HepG2 (cell line): Measurements from ENCODE around the gene ZNF425. TPM values are rescaled to one million over a fixed set of nuclear protein-coding genes. Genes with fewer than 3 reads are reported as not detected.

ENCODE experiments used
- ARID4A ChIP-seq: sonication (generic); formaldehyde crosslinking; IDR thresholded peaks from 2 replicates; pipeline ENCODE4 v1.5.0; 2020; ENCODE audit warnings: mild to moderate bottlenecking, missing genetic modification reagents, borderline replicate concordance
- ATF4 ChIP-seq, 2 experiments: fragments of 450-650 bp in 1 of 2; sonication (generic) in 1 of 2; formaldehyde crosslinking; IDR thresholded peaks; 2 replicates each; pipeline versions ENCODE4 v1.5.0 to v1.8.0; 2020 to 2022; ENCODE audit warnings: mild to moderate bottlenecking in 1 of 2, missing genetic modification reagents in 1 of 2
- ATRX ChIP-seq: sonication (generic); formaldehyde crosslinking; IDR thresholded peaks from 2 replicates; pipeline ENCODE4 v1.4.0; 2020; ENCODE audit warnings: missing genetic modification reagents, borderline replicate concordance
- CCDC6 ChIP-seq: sonication (generic); formaldehyde crosslinking; IDR thresholded peaks from 2 replicates; pipeline ENCODE4 v1.8.1; 2022; ENCODE audit warnings: mild to moderate bottlenecking, missing genetic modification reagents, moderate library complexity
- CEBPG ChIP-seq: IDR thresholded peaks from 2 replicates; pipeline ENCODE4 v1.6.1; 2016
- CERS6 ChIP-seq: sonication (generic); formaldehyde crosslinking; IDR thresholded peaks from 2 replicates; pipeline ENCODE4 v1.5.0; 2020; ENCODE audit warnings: missing genetic modification reagents
- GZF1 ChIP-seq: sonication (generic); formaldehyde crosslinking; IDR thresholded peaks from 2 replicates; pipeline ENCODE4 v1.5.1; 2020; ENCODE audit warnings: mild to moderate bottlenecking, missing genetic modification reagents
- NAIF1 ChIP-seq: sonication (generic); formaldehyde crosslinking; IDR thresholded peaks from 2 replicates; pipeline ENCODE4 v1.5.0; 2020; ENCODE audit warnings: mild to moderate bottlenecking, missing genetic modification reagents, borderline replicate concordance
- TAF15 ChIP-seq: fragments of 200-400 bp; formaldehyde crosslinking; IDR thresholded peaks from one replicate; pipeline ENCODE4 v1.6.1; 2018; ENCODE audit warnings: mild to moderate bottlenecking, low read depth, low read length; ENCODE audit not compliant: poor library complexity, severe bottlenecking
- TBX2 ChIP-seq: sonication (generic); formaldehyde crosslinking; IDR thresholded peaks from 2 replicates; pipeline ENCODE4 v1.5.0; 2020; ENCODE audit warnings: missing genetic modification reagents, mild to moderate bottlenecking, borderline replicate concordance
- ZBTB39 ChIP-seq: sonication (generic); formaldehyde crosslinking; IDR thresholded peaks from 2 replicates; pipeline ENCODE4 v1.5.0; 2020; ENCODE audit warnings: missing genetic modification reagents
- ZNF124 ChIP-seq: sonication (generic); formaldehyde crosslinking; IDR thresholded peaks from 2 replicates; pipeline ENCODE4 v1.4.0; 2020; ENCODE audit warnings: missing genetic modification reagents
- ZNF143 ChIP-seq: sonication (generic); formaldehyde crosslinking; IDR thresholded peaks from 2 replicates; pipeline ENCODE4 v1.4.0; 2020; ENCODE audit warnings: missing genetic modification reagents
- ZNF350 ChIP-seq: sonication (generic); formaldehyde crosslinking; IDR thresholded peaks from 2 replicates; pipeline ENCODE4 v1.4.0; 2020; ENCODE audit warnings: mild to moderate bottlenecking, low read depth, missing genetic modification reagents, borderline replicate concordance
- ZNF558 ChIP-seq: sonication (generic); formaldehyde crosslinking; IDR thresholded peaks from 2 replicates; pipeline ENCODE4 v1.9.0; 2022; ENCODE audit warnings: mild to moderate bottlenecking, missing genetic modification reagents, borderline replicate concordance
- ZNF570 ChIP-seq: sonication (generic); formaldehyde crosslinking; IDR thresholded peaks from 2 replicates; pipeline ENCODE4 v1.4.0; 2020; ENCODE audit warnings: mild to moderate bottlenecking, missing genetic modification reagents, borderline replicate concordance
- polyA plus RNA-seq, 8 experiments: library from polyadenylated mRNA; depleted of rRNA in 3 of 8; stranded (reverse) in 7 of 8; unstranded in 1 of 8; fragments of >200 nt; fragmentation: Illumina TruSeq in 4 of 8; extraction: Trizol in 4 of 8; gene quantifications; 2 replicates each; pipeline versions ENCODE4 v1.2.1 to v1.2.3, GENCODE V29; 2011 to 2016; ENCODE audit warnings: low read depth in 4 of 8, missing spikeins in 1 of 8, mixed read lengths in 1 of 8; ENCODE audit not compliant: insufficient read depth in 1 of 8
- total RNA-seq, 5 experiments: library from RNA; depleted of rRNA; stranded (reverse); fragments of >200 nt; fragmentation: Illumina TruSeq; extraction: Trizol; gene quantifications; 2 replicates each; pipeline ENCODE4 v1.2.3, GENCODE V29; 2016; ENCODE audit warnings: low read depth in 1 of 5

Gene ZNF425
- total and polyA plus RNA-seq, 2 of the 13 experiments (the other 11 are each of a cell fraction or from before 2014, with no cell fraction given) = 0.51 to 1.1 TPM

GRCh38 chr7:149147752-149148653 lies 21.9 kb upstream of the ZNF425 start (continued):
- TF ChIP-seq ARID4A (CRISPR knock-in tag) (peak; percentile 85), CERS6 (CRISPR knock-in tag) (no peak), TBX2 (CRISPR knock-in tag) (peak; percentile 42; the same call in 1 of the 2 replicates), CEBPG (CRISPR knock-in tag) (no peak), NAIF1 (CRISPR knock-in tag) (no peak), ZNF570 (CRISPR knock-in tag) (no peak), TAF15 (no peak), ATF4 (CRISPR knock-in tag; IDR thresholded peaks at IDR 0.05) (no peak), ZBTB39 (CRISPR knock-in tag) (no peak; the same call in 1 of the 2 replicates), ZNF143 (CRISPR knock-in tag) (no peak), ZNF124 (CRISPR knock-in tag) (no peak), ZNF558 (CRISPR knock-in tag) (no peak), ZNF350 (CRISPR knock-in tag) (0 out of 2 replicates have a peak, but pooled peaks have one; percentile 60), ATRX (CRISPR knock-in tag) (no peak), GZF1 (CRISPR knock-in tag) (peak; percentile 73; the same call in 1 of the 2 replicates), CCDC6 (CRISPR knock-in tag) (no peak)
